HG03159 (cell line): ENCODE measurements around the gene AQP1.

Experiments
- ATAC-seq: cut with Tn5 transposase; IDR thresholded peaks from one replicate; pipeline ENCODE4 v1.9.1; 2021; ENCODE audit warnings: mild to moderate bottlenecking, moderate library complexity; ENCODE audit not compliant: unreplicated experiment

Gene AQP1

GRCh38 chr7:30881448-30881847 lies 30.2 kb upstream of the AQP1 start:
- ATAC-seq, result no peak

DNA sequence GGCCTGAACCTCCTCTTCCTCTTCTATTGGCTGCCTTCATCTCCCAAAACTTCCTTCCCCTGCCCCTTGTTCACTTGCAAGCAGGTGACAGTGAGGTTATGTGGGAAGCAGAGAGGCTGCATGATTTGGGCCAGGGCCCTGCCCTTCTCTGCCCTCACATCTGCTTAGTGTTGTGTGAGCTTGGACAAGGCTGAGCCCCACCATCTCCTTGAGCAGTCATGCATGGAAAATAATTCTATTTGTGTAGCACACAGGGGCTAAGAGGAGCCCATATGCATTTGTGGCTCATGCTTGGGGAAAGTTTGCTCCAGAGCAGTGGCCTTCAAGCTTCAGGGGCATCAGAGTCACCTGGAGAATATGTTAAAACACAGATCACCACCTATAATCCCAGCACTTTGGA lies 26.8 kb upstream of the AQP1 start:
- ATAC-seq, result no peak

- ATAC-seq, result no peak
Observed at GRCh38 chr7:30886608-30887011, 25.0 kb upstream of the AQP1 start.

GRCh38 chr7:30887464-30887872 lies 24.2 kb upstream of the AQP1 start:
- ATAC-seq, result no peak

- no peak for ATAC-seq
Observed at GRCh38 chr7:30888747-30889146, 22.9 kb upstream of the AQP1 start.

GRCh38 chr7:30890226-30890625 lies 21.4 kb upstream of the AQP1 start:
- no peak for ATAC-seq

DNA sequence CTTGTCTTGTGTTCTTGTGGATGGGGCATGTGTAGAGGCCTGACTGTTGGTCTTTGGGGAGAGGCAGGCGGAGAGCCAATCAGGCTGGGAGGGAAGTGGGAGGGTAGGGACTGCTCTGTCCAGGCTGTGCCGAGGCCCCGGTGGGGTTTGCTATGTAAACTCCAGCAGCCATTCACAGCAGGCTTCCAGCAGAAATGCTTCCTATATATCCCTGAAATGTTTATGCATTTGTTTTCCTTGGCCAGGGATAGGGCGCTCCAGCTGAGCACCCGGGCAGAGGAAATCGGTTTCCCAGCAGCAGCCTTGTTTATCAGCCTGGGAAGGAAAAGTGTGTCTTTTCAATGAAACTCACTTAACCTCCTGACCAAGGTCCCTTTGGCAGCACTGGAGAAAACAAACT lies 18.3 kb upstream of the AQP1 start:
- no peak for ATAC-seq

DNA sequence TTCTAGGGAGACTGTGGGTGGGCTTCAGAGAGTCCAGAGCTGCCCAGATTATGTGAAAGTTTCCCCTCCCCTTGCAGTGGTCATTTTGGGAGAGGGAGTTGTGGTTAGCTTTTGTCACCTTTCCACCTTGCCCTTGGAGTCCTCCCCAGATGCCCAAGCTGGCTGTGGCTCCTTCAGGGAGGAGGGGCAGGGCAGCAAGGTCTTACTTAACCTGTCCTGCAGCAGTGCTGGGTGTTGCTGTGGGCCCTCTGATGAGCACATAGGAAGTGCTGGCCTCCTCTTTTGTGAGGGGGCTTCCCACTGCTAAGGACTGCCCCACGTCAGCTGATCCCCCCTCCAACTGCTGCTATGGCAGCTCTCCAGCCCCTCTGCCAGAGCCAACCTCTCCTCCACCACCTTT lies 17.6 kb upstream of the AQP1 start:
- ATAC-seq, result no peak

DNA sequence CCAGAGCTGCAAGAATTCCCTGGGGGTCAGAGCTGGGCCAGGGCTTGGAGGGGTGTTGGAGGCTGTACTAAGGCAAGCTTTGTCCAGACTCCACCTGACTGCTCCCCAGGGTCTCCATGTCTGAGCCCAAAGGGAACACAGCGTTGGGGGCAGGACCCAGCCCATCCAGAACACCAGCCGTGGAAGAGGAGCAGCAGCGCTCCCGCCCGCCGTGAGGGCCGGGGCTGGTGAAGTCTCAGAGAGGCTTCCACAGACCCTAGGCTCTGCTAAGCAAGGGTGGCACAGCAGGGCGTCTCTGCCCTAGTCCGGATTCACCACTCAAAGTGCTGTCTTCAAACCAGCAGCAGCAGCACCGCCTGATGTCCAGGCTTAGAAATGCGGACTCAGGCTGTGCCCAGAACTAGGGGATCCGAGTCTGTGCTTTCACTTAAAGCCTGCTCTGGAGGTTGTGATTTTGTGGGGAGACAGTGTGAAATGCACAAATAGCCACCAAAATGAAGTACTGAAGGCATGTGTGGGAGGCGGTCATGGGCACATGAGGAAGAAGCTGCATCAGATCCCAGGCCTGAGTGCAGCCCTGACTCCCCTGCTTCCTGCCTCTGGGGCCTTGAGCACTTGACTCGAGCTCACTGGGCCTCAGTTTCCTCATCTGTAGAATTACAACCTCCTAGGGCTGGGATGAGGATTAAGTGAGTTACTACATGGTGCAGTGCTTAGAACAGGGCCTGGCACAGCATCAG lies 16.6 kb upstream of the AQP1 start:
- ATAC-seq, result no peak

- no peak for ATAC-seq
Observed at GRCh38 chr7:30896036-30896435, 15.6 kb upstream of the AQP1 start.

- no peak for ATAC-seq
Observed at GRCh38 chr7:30896783-30897637, 14.6 kb upstream of the AQP1 start.

- no peak for ATAC-seq
Observed at GRCh38 chr7:30897770-30898169, 13.9 kb upstream of the AQP1 start.

DNA sequence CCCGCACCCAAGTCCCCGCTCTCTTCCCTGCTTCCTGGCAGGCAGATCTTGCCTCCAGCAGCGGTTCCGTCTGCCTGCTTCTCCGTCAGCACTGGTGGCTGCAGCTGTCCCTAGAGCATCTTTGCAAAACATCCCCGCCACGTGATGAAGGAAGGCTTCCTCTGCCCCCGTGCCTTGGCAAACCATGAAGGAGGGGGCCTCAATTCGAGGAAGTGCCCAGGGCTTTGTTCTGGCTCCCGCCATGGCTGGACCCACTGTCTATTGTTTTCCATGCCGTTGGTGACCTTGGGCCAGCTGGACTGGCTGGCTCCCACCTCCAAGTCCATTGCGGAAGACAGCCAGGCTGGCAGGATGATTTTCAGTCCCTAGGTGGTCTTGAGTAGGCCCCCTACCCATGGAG lies 13.2 kb upstream of the AQP1 start:
- no peak for ATAC-seq

GRCh38 chr7:30899066-30899465 lies 12.6 kb upstream of the AQP1 start:
- ATAC-seq, result no peak

GRCh38 chr7:30899630-30900029 lies 12.0 kb upstream of the AQP1 start:
- ATAC-seq, result no peak

DNA sequence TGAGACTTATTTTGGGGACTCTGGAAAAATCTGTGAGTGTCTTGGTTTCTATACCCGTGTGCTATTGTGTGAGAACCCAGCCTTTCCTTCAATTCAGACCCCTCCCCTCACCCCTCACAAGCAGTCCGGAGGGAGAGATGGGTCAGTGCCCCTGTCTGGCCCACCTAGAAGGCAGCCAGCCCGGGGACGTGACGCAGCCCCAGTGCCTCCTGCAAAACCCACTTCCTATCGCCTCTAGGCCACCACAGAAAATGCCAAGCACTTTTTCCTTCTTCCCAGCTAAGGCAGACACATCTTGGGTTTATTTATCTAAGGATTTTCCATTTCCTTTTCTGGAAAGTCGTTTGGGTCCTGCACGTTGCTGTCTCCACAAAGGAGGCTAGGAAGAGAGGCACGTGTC lies 11.6 kb upstream of the AQP1 start:
- ATAC-seq, result no peak

- ATAC-seq, result no peak
Observed at GRCh38 chr7:30900803-30901362, 10.8 kb upstream of the AQP1 start.

DNA sequence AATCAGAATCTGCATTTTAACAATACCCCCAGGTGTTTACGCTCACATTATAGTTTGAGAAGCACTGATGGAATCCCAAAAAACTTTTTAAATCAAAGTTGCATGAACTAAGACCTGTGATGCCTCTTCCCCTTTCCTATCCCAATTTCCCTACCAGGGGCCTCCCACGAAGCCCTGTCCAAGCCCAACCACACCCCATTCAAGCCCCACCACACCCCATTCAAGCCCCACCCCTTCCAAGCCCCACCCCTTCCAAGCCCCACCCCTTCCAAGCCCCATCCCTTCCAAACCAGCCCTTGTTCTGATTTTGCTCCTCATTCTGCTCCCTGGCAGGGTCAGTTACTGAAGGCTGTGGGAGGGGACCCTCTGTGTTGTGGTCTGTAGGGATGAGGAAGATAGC lies 9.8 kb upstream of the AQP1 start:
- ATAC-seq, result no peak

DNA sequence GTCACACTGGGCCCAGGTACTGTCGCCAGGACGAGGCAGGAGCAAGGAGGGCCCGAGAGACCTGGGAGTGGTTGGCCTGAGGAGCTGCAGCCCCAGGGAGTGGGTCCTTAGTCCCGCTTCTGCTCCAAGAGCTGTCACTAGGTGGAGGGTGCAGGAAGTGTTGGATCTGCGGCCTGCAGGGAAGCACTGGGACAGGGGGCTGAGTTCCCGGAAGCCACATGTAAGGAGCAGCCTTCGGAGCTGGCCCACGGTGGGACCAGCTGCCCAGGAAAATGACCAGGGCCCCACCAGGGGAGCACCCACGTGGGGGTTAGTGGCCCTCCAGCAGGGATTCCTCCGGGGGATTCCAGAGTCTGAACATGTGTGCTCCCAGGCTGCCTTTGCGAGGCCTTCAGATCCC lies 9.2 kb upstream of the AQP1 start:
- no peak for ATAC-seq

GRCh38 chr7:30903146-30903545 lies 8.5 kb upstream of the AQP1 start:
- no peak for ATAC-seq

GRCh38 chr7:30904561-30904960 lies 7.1 kb upstream of the AQP1 start:
- no peak for ATAC-seq
